WTC11 (cell line): Measurements from ENCODE around the gene TXNDC5.

Source experiments
- ATF3 ChIP-seq: sonication (generic); formaldehyde crosslinking; conservative IDR thresholded peaks from 2 replicates; pipeline ENCODE4 v1.8.1; 2022; ENCODE audit warnings: mild to moderate bottlenecking, missing genetic modification reagents
- CBFB ChIP-seq: sonication (generic); formaldehyde crosslinking; IDR thresholded peaks from 2 replicates; pipeline ENCODE4 v1.8.1; 2022; ENCODE audit warnings: mild to moderate bottlenecking, low read depth, missing genetic modification reagents
- CTCF ChIP-seq: fragments of 200-600 bp; IDR thresholded peaks from 2 replicates; pipeline ENCODE4 v1.8.0; 2022; ENCODE audit warnings: antibody characterized with exemption
- E2F4 ChIP-seq: sonication (generic); formaldehyde crosslinking; IDR thresholded peaks from 2 replicates; pipeline ENCODE4 v1.8.1; 2022; ENCODE audit warnings: low read depth, mild to moderate bottlenecking, moderate library complexity, missing genetic modification reagents, borderline replicate concordance
- E2F5 ChIP-seq: sonication (generic); formaldehyde crosslinking; IDR thresholded peaks from 2 replicates; pipeline ENCODE4 v1.8.1; 2022; ENCODE audit warnings: mild to moderate bottlenecking, moderate library complexity, missing genetic modification reagents
- ESRRA ChIP-seq: sonication (generic); formaldehyde crosslinking; IDR thresholded peaks from 2 replicates; pipeline ENCODE4 v1.8.1; 2022; ENCODE audit warnings: mild to moderate bottlenecking, missing genetic modification reagents, borderline replicate concordance
- FOXK1 ChIP-seq: sonication (generic); formaldehyde crosslinking; IDR thresholded peaks from 2 replicates; pipeline ENCODE4 v1.8.0; 2022; ENCODE audit warnings: mild to moderate bottlenecking, moderate library complexity, missing genetic modification reagents
- NFYB ChIP-seq: sonication (generic); formaldehyde crosslinking; conservative IDR thresholded peaks from 2 replicates; pipeline ENCODE4 v1.8.0; 2022; ENCODE audit warnings: low read depth, missing genetic modification reagents
- SMAD4 ChIP-seq: sonication (generic); formaldehyde crosslinking; IDR thresholded peaks from 2 replicates; pipeline ENCODE4 v1.8.0; 2022; ENCODE audit warnings: mild to moderate bottlenecking, missing genetic modification reagents
- ZNF232 ChIP-seq: sonication (generic); formaldehyde crosslinking; IDR thresholded peaks from 2 replicates; pipeline ENCODE4 v1.8.0; 2022; ENCODE audit warnings: mild to moderate bottlenecking, missing genetic modification reagents
- ZNF281 ChIP-seq: sonication (generic); formaldehyde crosslinking; IDR thresholded peaks from 2 replicates; pipeline ENCODE4 v1.8.0; 2023; ENCODE audit warnings: mild to moderate bottlenecking, missing genetic modification reagents
- ZNF425 ChIP-seq: fragments of 250-450 bp; sonication (Bioruptor Pico); conservative IDR thresholded peaks from 2 replicates; pipeline ENCODE4 v1.9.0; 2021; ENCODE audit warnings: mild to moderate bottlenecking

- TF ChIP-seq CTCF (no peak), ZNF425 (CRISPR knock-in tag) (no peak), ZNF281 (CRISPR knock-in tag) (no peak), E2F5 (CRISPR knock-in tag) (no peak), SMAD4 (no peak), ATF3 (CRISPR knock-in tag) (no peak), FOXK1 (CRISPR knock-in tag) (no peak), ESRRA (CRISPR knock-in tag) (no peak), ZNF232 (CRISPR knock-in tag) (no peak), NFYB (no peak), CBFB (CRISPR knock-in tag) (no peak), E2F4 (CRISPR knock-in tag) (no peak)
Observed at GRCh38 chr6:7921632-7922092, 11.1 kb upstream of the TXNDC5 start.
